Amygdala (tissue), 56 donors: ENCODE data around the gene MBP.

ENCODE experiments used
- DNase-seq, 56 donors: peaks; one replicate each; lab custom pipeline; 2025; lab: John Stamatoyannopoulos, UW

MBP gene

DNA sequence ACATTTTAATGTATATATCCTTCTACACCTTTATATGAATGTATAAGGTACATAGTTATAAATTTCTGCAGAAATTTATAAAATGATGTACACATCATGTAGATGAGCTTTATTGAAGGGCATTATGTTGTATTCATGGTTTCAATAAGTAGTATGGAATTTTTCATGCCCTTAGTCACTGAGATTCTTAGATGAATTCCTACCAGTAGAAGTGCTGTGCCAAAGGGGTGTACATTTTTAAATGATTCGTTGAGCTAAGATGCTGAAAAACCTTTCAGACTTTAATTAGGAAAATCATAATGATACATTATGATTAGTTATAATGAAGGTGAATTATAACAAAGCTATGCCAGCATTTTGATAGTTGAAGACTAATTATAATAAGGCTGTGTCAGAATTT, 195.0 kb downstream of the MBP start:
- DNase-seq, result no peak

DNA sequence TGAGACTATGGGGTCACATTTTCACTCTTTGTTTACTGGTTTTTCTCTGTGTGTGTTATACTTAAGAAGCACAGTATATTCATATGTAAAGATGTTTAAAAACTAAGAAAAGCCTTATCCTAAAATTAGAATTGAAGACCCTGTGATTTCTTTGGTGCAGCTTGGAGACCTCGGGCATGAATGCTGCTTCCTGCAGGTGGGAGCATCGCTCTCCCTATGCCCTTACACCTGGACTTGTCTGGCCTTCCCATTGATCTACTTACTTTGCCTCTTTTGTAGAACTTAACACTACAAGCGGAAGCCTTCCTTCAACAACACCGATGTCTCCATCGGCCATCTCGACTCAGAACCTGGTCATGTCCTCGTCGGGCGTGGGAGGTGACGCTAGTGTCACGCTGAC, 195.7 kb downstream of the MBP start:
- no peak for DNase-seq

- no peak for DNase-seq
These were observed 196.8 kb downstream of the MBP start for GRCh38 chr18:76935722-76936337.

- peak in 10 of 56 donors; percentile 14 to 31 (median 22) for DNase-seq
These were observed 200.4 kb downstream of the MBP start for GRCh38 chr18:76932026-76932819.

- no peak for DNase-seq
These were observed 201.4 kb downstream of the MBP start for GRCh38 chr18:76931171-76931570.
